Neural progenitor cell (in vitro differentiated cells): ENCODE data around the gene PDZD4.

Experiments used
- CTCF ChIP-seq: fragments of 200-600 bp; sonication (generic); IDR thresholded peaks from 2 replicates; pipeline ENCODE4 v1.5.1; 2017; ENCODE audit warnings: antibody characterized with exemption, mild to moderate bottlenecking
- EZH2 ChIP-seq: fragments of 200-600 bp; sonication (generic); IDR thresholded peaks from 2 replicates; pipeline ENCODE4 v1.6.1; 2017; ENCODE audit warnings: antibody characterized with exemption, mild to moderate bottlenecking, moderate library complexity
- EZH2phosphoT487 ChIP-seq: fragments of 200-600 bp; sonication (generic); IDR thresholded peaks from 2 replicates; pipeline ENCODE4 v1.6.1; 2017; ENCODE audit warnings: antibody characterized with exemption

- TF ChIP-seq EZH2 = no peak
- TF ChIP-seq CTCF = peak; percentile 74
- no peak for TF ChIP-seq EZH2phosphoT487
Observed at GRCh38 chrX:153763989-153764755, 66.2 kb downstream of the PDZD4 start, which contains the start of gene PLXNB3.
